Fibroblast of skin of left biceps (primary cell): ENCODE measurements around the gene SCN4A.

ENCODE experiments used
- DNase-seq, 2 experiments: peaks; one replicate each; pipeline ENCODE4 v3.0.0-alpha.2; 2013; ENCODE audit warnings: low read depth in 2 of 2

The SCN4A gene

DNA sequence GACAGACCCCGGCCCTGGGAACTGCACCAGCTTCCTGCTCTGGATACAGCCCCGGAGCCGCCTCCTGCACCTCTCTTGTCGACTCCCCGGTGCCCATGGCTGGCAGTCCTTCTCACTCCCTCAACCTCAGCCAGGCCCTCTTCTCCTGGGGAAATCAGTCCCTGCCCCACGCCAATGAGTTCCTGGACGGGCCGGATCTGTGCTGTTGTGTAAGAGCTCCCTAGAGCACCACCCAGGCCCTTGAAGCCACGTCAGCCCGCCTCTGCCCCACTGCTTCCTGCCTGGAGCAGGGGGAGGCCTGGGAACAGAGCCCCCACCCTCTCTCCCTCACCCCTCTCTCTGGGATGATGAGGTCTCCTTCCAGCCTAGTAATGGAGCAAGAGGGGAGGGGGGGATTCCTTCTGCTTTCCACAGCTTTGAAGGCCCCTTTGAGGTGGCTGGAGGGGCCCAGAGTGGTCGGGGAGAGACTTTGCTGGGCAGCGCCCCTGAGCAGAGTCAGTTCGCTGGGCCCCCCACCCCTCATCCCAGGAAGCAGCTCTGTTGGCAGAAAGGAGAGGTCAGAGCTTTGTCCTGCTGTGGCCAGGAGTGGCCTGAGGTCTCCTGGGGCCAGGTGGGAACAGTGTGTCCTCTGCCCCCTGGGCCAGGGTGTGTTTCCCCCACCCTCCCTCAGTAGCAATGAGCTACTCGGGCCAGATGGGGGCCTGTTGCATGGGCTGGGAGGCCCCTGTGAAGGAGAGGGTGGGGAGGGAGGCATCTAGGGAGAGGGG is 29.2 kb upstream of the SCN4A start:
- no peak for DNase-seq

GRCh38 chr17:64001091-64001579 is 28.4 kb upstream of the SCN4A start:
- DNase-seq: no peak

DNA sequence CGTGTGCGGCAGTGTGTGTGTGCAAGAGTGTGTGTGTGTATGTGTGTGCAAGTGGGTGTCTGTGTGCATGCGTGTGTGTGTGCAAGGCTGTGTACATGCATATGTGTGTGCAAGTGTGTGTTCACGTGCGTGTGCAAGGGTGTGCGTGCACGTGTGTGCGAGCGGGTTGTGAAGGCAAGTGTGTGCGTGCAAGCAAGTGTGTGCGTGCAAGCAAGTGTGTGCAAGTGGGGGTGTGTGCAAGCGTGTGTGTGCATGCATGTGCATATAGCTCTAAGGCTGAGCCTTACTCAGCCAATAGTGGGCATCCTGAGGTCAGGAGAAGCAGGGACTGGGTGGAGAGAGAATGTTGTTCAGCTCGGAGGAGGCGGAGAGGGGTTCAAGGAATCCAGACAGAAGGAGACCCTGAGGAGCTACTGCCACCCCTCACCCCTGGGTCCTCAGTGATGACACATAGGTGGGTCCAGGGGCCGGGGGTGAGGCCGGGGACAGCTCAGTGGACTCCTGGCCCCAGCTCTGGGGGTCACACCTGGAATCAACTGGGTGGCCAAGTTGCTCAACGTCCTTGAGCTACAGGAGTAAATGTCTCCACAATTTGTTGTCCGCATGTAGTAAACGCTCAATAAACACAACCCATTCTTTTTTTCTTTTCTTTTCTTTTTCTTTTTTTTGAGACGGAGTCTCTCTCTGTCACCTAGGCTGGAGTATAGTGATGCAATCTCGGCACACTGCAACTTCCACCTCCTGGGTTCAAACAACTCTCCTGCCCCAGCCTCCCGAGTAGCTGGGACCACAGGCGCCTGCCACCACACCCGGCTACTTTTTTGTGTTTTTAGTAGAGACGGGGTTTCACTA is 27.2 kb upstream of the SCN4A start:
- no peak for DNase-seq

DNA sequence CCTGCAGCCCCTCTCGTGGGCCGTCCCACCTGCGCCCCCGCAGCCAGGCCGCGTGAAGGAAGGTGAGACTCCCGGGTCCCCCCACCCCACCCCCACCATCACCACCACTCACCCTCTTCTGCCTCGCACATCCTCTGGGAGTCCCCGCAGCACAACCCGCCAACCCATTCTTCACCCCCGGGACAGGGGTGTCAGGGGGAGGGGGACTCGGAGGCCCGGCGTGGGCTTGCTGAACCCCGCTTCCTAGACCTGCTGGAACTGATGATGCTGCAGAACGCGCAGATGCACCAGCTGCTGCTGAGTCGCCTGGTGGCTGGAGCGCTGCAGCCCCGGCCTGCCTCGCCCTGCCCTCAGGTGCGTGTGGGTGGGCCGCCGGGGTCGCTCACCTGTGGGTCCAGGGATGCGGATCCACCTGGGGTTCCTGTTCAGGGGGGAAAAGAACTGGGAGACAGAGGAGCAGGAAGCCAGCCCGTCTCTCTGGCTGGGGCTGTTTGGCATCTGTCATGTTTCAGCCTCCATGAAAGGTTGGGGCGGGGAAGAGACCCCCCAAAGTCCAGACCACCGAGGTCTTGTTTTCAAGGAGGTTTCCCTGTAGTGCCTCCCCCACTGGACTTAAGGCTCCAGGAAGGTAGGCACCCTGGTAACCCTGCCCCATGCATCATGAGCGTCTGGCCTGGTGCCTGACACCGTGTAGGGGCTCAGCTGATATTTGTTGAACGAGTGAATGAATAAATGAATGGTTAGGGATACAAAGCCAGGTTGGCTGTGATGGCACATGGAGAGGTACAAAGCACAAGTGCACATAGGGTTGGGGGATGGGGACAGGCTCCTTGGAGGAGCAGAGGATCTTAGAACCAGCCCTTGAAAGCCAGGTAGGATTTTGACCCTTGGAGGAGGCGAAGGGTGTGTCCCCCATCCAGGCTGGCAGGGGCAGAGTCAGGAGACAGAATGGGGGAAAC is 26.3 kb upstream of the SCN4A start:
- no peak for DNase-seq

GRCh38 chr17:63998050-63998720 is 25.5 kb upstream of the SCN4A start, which contains the start of gene PRR29:
Gene PRR29, plus strand, starts transcription at chr17:63998351. Its CDS starts 14 bp downstream, at chr17:63998365.
- DNase-seq: no peak

GRCh38 chr17:63997341-63998048 is 24.8 kb upstream of the SCN4A start:
- no peak for DNase-seq

DNA sequence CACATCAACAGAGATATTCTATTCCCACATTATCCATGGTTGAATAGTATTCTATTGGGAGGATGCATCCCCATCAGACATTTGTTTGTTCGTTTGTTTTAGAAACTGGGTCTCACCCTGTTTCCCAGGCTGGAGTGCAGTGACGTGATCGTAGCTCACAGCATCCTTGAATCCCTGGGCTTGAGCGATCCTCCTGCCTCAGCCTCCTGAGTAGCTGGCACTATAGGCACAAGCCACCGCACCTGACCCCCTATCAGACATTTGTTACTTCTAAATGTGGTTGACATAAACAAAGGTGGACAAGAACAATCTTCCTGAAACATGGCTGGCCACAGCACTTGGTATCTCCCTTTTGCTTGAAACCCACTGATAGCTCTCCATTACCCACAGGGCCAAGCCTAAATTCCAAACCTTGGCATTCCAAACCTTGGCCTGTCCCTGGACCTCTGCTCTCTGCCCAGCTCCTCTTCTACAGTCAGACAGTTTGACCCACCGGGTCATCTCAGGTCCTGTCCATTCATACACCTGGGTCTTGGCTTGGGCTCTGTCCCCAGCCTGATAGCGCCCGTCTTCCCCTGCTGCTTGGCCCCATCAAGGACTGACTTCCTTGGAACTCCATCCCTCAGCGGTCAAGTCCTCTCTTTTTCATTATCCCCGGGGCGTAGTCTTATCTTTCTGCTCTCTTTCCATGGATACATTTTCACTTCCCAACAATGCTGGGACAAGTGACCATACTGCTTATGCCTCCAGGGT is 23.9 kb upstream of the SCN4A start:
- no peak for DNase-seq

- no peak for DNase-seq
Measured at GRCh38 chr17:63995626-63996025, 22.9 kb upstream of the SCN4A start.

DNA sequence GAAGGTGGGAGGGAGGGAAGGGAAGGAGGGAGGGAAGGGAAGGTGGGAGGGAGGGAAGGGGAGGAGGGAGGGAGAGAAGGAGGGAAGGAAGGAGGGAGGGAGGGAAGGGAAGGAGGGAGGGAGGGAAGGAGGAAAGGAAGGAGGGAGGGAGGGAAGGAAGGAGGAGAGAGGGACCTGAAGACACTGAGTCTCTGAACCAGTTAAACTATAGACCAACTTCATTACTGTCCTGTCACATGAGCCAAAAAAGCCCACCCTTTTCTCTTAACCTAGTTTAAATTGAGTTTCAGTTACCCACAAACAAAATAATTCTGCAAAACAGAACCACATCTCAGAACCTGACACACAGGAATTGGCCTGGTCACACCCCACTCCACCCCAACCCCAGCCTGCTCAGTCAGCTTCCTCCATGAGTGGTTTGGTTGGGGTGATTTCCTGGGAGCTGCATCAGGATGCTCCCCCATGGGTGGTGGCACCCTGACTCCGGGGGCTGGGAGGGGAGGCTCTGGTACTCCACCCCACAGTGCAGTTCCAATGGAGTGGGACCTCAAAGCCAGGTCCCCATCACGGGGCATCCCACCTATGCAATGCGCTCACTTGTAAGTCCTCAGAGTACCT is 20.8 kb upstream of the SCN4A start:
- DNase-seq: no peak

GRCh38 chr17:63991611-63992010 is 18.9 kb upstream of the SCN4A start:
- DNase-seq: no peak

DNA sequence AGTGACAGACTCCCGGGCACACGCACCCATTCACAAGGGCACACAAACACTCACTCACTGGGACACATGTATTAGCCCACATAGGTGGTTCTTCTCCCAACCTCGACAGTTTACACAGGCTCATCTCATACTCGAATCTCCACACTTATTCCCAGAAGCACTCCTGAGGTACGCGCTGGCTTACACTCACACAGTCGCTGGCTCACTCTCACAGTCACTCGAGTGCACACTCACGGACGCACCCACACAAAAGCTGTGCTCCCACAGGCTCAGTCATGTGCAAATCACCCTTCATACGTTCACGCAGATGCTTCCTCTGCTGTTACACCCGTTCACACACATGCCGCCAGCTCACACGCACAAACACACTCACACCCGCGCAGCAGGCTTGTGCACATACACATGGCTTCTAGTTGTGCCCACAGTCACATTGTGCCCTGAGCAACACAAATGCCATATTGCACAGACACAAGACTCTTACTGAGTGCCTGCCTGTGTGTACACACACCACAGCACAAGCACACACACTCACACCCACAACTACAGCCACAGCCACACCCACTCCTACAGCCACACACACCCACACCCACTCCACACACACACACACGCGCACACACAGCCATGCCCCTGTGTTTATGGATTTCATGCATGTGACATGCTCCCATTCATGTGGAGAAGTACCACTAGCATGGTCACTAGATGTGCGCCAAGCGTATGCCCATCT is 17.1 kb upstream of the SCN4A start:
- no peak for DNase-seq

DNA sequence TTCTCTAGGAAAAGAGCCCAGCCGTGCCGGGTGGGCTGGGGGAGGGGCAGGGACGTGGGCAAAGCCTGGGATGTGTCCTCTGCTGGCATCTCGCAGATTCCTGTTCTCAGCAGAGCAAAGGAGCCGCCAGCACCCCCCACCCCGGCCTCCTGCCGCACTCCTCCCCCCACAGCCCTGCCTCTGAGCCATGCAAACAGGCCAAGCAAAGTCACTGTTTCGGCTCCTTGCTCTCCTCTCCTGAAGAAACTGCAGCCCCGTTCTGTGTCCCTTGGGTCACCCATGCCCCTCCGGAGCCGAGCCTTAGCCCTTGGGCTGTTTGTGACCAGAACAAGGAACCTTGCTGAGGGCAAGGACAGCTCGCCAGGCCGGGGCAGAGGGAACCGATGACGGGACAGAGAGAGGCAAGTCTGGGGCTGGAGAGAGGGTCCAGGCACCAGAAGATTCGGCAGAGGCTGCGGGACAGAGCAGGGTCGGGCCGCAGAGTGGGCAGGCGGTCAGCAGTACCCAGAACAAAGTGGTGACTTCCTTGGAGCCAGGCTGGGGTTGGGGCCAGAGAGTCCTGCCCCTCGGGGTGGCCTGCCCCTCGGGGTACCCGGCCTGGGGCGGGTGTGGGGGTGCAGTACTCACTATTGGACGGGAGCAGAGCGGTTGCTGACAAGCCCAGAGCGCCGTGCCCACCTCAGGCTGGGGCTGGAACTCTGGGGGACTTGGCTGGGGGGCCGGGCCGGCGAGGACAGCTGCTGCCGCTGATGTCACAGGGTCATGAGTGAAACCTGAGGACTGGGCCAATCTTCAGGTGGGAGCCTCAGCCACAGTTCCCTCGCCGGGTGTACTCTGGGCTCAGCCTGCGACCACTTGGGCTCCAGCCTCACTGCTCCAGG is 16.3 kb upstream of the SCN4A start:
- no peak for DNase-seq

DNA sequence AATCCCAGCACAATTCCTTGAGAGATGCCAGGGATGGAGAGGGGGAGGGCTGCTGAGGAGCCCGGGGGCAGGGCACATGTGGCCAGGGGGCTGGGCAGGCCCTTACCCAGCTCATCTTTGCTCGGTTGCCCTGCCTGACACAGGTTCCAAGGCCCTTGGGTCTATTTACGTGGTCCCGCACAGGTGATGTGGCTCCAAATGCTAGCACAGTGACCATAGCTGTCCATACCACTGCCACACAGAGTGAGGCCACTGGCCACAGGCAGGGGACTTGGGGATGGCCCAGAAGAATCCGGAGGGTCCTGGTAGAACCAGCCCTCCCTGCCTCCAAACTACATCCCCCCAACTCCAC is 15.4 kb upstream of the SCN4A start:
- no peak for DNase-seq

DNA sequence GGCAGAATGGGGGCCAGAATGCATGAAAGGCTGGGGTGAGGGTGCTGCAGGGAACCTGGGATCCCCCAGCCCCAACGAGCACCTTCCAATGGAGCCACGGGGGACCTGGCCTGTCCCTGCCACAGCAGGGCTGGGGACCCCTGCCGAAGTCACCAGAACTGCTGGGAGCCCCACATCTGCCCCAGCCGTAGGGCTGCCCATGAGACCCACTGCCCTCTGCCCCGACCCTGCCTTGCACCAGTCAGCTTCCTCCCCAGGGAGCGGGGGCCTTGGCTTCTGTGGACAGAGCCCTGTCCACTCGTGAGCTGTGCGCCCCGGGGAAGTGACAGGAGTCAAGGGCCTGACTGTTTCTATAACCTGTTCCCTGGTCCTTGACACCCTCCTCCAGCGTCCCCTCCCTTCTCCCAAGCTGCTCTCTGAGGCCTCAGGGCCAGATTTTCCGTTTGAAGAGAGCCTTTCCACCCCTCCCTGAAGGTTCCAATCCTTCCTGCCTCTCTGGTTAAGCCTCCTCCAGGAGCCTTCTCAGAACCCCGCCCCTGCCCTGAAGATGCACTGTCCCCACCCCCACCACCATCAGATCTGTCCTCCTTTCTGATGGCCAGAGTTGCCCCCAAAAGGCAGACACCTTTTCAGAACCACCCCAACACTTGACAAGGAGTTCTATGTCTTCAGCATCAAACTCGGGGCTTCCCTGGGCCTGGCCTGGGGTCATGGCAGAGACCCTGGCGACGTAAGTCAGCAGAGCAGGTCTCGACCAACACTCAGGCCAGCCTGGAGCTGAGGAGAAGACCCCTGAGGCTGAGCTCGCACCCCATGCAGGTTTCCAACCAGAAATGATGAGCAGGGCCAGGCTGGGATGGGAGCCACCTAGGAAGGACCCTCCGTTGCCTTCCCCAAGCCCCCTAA is 14.8 kb upstream of the SCN4A start:
- DNase-seq: no peak

- DNase-seq: no peak
Measured at GRCh38 chr17:63986821-63987220, 14.1 kb upstream of the SCN4A start.

DNA sequence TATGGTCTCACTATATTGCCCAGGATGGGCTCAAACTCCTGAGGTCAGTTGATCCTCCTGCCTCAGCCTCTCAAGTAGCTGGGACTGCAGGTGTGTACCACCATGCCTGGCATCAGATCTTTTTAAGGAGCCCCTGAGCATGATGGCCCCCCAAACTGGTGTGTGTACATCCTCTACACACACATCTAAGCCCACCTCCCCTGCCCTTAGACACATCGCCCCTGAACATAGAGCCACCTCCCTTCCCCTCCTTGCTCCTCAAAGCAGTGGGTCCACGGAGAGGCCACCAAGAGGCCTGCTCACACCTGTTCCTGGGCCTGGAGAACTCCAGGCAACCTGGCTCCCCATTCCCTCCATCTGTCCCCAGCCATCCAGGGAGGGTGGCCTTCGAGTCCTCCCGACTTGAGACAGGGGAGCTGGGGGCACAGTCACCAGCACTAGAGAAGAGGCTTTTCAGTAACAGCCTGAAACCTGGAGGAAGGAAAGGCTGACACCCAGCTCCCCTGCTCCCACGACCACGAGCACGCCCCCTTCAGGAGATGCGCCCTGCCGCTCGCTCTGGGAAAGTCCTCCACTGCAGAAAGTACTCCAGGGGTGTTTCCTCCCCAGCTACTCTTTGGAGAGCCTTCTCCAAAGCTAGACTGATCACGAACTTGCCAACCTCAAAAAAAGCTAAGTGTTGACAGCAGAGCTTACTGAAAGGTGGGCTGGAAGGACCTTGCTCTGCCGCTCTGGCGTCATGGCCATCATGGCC is 12.8 kb upstream of the SCN4A start:
- no peak for DNase-seq
